Measurements from ENCODE around the gene HPSE2. TPM values are rescaled to one million over a fixed set of nuclear protein-coding genes. Genes with fewer than 3 reads are reported as not detected.

The HPSE2 gene
- total and polyA plus RNA-seq, 2 experiments from 2014 or later = not detected

GRCh38 chr10:98924526-98924925 lies 311.1 kb downstream of the HPSE2 start:
- no peak for DNase-seq
- no peaks in the 10 kb centered on the region for H3K27me3 ChIP-seq (replicated peaks; ENCODE audit: insufficient read depth)
- no peak for TF ChIP-seq EZH2 (IDR thresholded peaks at IDR 0.05; ENCODE audit: insufficient read depth, poor library complexity, severe bottlenecking)
- no peak for TF ChIP-seq EZH2phosphoT487 (IDR thresholded peaks at IDR 0.05; ENCODE audit: insufficient read depth, low read depth)
- no peaks in the 10 kb centered on the region for H4K20me1 ChIP-seq (ENCODE audit: insufficient read depth)
- no peaks in the 10 kb centered on the region for H3K9me3 ChIP-seq (ENCODE audit: low read depth)
- H3K4me1 ChIP-seq (ENCODE audit: insufficient read depth) = no peaks in the 10 kb centered on the region
- H3K9ac ChIP-seq = no peak overlapping the region
- no peaks in the 10 kb centered on the region for H3K79me2 ChIP-seq (ENCODE audit: insufficient read depth)
- H3F3A ChIP-seq (ENCODE audit: insufficient read depth) = no peaks in the 10 kb centered on the region
- H3K4me2 ChIP-seq (ENCODE audit: unreplicated experiment) = no peak overlapping the region
- in situ Hi-C loops (cut with MboI) = no loop called here
- H3K9me2 ChIP-seq (ENCODE audit: insufficient read depth) = no peaks in the 10 kb centered on the region
- no peak overlapping the region for H3K4me3 ChIP-seq
- no peaks in the 10 kb centered on the region for H3K36me3 ChIP-seq (ENCODE audit: low read depth)
- no peak overlapping the region for H3K27ac ChIP-seq
- WGBS, 2 experiments (ENCODE audit: low coverage in 1 of 2, low lambda C conversion rate in 2 of 2, missing lambda C conversion rate in 2 of 2) = 48 to 67% methylated on average over 1 of the region's 1 CpG
- H2AFZ ChIP-seq = no peak overlapping the region

- no peaks in the 10 kb centered on the region for H3K27me3 ChIP-seq (replicated peaks; ENCODE audit: insufficient read depth)
- no peaks in the 10 kb centered on the region for H3K36me3 ChIP-seq (ENCODE audit: low read depth)
- H3K9ac ChIP-seq = no peak overlapping the region
- no peaks in the 10 kb centered on the region for H3K9me2 ChIP-seq (ENCODE audit: insufficient read depth)
- no peak for DNase-seq
- TF ChIP-seq EZH2phosphoT487 (IDR thresholded peaks at IDR 0.05; ENCODE audit: insufficient read depth, low read depth) (no peak), EZH2 (IDR thresholded peaks at IDR 0.05; ENCODE audit: insufficient read depth, poor library complexity, severe bottlenecking) (no peak)
- in situ Hi-C loops (cut with MboI) = no loop called here
- 59 to 73% methylated on average over 2 of the region's 2 CpGs for WGBS, 2 experiments (ENCODE audit: low coverage in 1 of 2, low lambda C conversion rate in 2 of 2, missing lambda C conversion rate in 2 of 2)
- no peak overlapping the region for H3K27ac ChIP-seq
- H2AFZ ChIP-seq = no peak overlapping the region
- H3K4me3 ChIP-seq = no peak overlapping the region
- H3K9me3 ChIP-seq (ENCODE audit: low read depth) = no peaks in the 10 kb centered on the region
- no peaks in the 10 kb centered on the region for H3F3A ChIP-seq (ENCODE audit: insufficient read depth)
- H4K20me1 ChIP-seq (ENCODE audit: insufficient read depth) = no peaks in the 10 kb centered on the region
- H3K4me2 ChIP-seq (ENCODE audit: unreplicated experiment) = no peak overlapping the region
- no peaks in the 10 kb centered on the region for H3K4me1 ChIP-seq (ENCODE audit: insufficient read depth)
- H3K79me2 ChIP-seq (ENCODE audit: insufficient read depth) = no peaks in the 10 kb centered on the region
Observed at GRCh38 chr10:98921316-98921715, 314.3 kb downstream of the HPSE2 start.

GRCh38 chr10:98920807-98921206 lies 314.8 kb downstream of the HPSE2 start:
- no peak overlapping the region for H3K4me2 ChIP-seq (ENCODE audit: unreplicated experiment)
- peak; percentile 10 for DNase-seq
- WGBS, 2 experiments (ENCODE audit: low coverage in 1 of 2, low lambda C conversion rate in 2 of 2, missing lambda C conversion rate in 2 of 2) = 6 to 8% methylated on average over 2 of the region's 2 CpGs

GRCh38 chr10:98920360-98920759 lies 315.3 kb downstream of the HPSE2 start:
- Histone ChIP-seq H3K9ac (no peak overlapping the region), H3K9me3 (ENCODE audit: low read depth) (no peaks in the 10 kb centered on the region), H3K36me3 (ENCODE audit: low read depth) (no peaks in the 10 kb centered on the region), H2AFZ (no peak overlapping the region), H3K27ac (no peak overlapping the region), H3K27me3 (replicated peaks; ENCODE audit: insufficient read depth) (no peaks in the 10 kb centered on the region), H3K79me2 (ENCODE audit: insufficient read depth) (no peaks in the 10 kb centered on the region), H3K4me1 (ENCODE audit: insufficient read depth) (no peaks in the 10 kb centered on the region), H3K4me3 (no peak overlapping the region), H3F3A (ENCODE audit: insufficient read depth) (no peaks in the 10 kb centered on the region), H4K20me1 (ENCODE audit: insufficient read depth) (no peaks in the 10 kb centered on the region), H3K4me2 (ENCODE audit: unreplicated experiment) (no peak overlapping the region), H3K9me2 (ENCODE audit: insufficient read depth) (no peaks in the 10 kb centered on the region)
- DNase-seq = no peak
- in situ Hi-C loops (cut with MboI) = no loop called here
- TF ChIP-seq EZH2phosphoT487 (IDR thresholded peaks at IDR 0.05; ENCODE audit: insufficient read depth, low read depth) (no peak), EZH2 (IDR thresholded peaks at IDR 0.05; ENCODE audit: insufficient read depth, poor library complexity, severe bottlenecking) (no peak)

More at GRCh38 chr10:98920807-98921206, 314.8 kb downstream of the HPSE2 start:
- no peaks in the 10 kb centered on the region for H3F3A ChIP-seq (ENCODE audit: insufficient read depth)
- H3K9ac ChIP-seq = no peak overlapping the region
- H3K4me1 ChIP-seq (ENCODE audit: insufficient read depth) = no peaks in the 10 kb centered on the region
- no peaks in the 10 kb centered on the region for H3K27me3 ChIP-seq (replicated peaks; ENCODE audit: insufficient read depth)
- H3K79me2 ChIP-seq (ENCODE audit: insufficient read depth) = no peaks in the 10 kb centered on the region
- no peaks in the 10 kb centered on the region for H3K9me3 ChIP-seq (ENCODE audit: low read depth)
- TF ChIP-seq EZH2phosphoT487 (IDR thresholded peaks at IDR 0.05; ENCODE audit: insufficient read depth, low read depth) = no peak
- no peak for TF ChIP-seq EZH2 (IDR thresholded peaks at IDR 0.05; ENCODE audit: insufficient read depth, poor library complexity, severe bottlenecking)
- H3K36me3 ChIP-seq (ENCODE audit: low read depth) = no peaks in the 10 kb centered on the region
- no peaks in the 10 kb centered on the region for H3K9me2 ChIP-seq (ENCODE audit: insufficient read depth)
- no peak overlapping the region for H3K27ac ChIP-seq
- no peak overlapping the region for H2AFZ ChIP-seq
- no peak overlapping the region for H3K4me3 ChIP-seq
- H4K20me1 ChIP-seq (ENCODE audit: insufficient read depth) = no peaks in the 10 kb centered on the region
- in situ Hi-C loops (cut with MboI) = no loop called here

GRCh38 chr10:98919899-98920298 lies 315.8 kb downstream of the HPSE2 start:
- H3K27me3 ChIP-seq (replicated peaks; ENCODE audit: insufficient read depth) = no peaks in the 10 kb centered on the region
- H3K9ac ChIP-seq = no peak overlapping the region
- H3K4me2 ChIP-seq (ENCODE audit: unreplicated experiment) = no peak overlapping the region
- TF ChIP-seq EZH2 (IDR thresholded peaks at IDR 0.05; ENCODE audit: insufficient read depth, poor library complexity, severe bottlenecking) (no peak), EZH2phosphoT487 (IDR thresholded peaks at IDR 0.05; ENCODE audit: insufficient read depth, low read depth) (no peak)
- H3K4me1 ChIP-seq (ENCODE audit: insufficient read depth) = no peaks in the 10 kb centered on the region
- in situ Hi-C loops (cut with MboI) = no loop called here
- H3K4me3 ChIP-seq = no peak overlapping the region
- no peaks in the 10 kb centered on the region for H3K79me2 ChIP-seq (ENCODE audit: insufficient read depth)
- no peak overlapping the region for H2AFZ ChIP-seq
- H3K9me3 ChIP-seq (ENCODE audit: low read depth) = no peaks in the 10 kb centered on the region
- no peak overlapping the region for H3K27ac ChIP-seq
- no peak for DNase-seq
- no peaks in the 10 kb centered on the region for H4K20me1 ChIP-seq (ENCODE audit: insufficient read depth)
- no peaks in the 10 kb centered on the region for H3F3A ChIP-seq (ENCODE audit: insufficient read depth)
- H3K9me2 ChIP-seq (ENCODE audit: insufficient read depth) = no peaks in the 10 kb centered on the region
- 67 to 68% methylated on average over 2 of the region's 2 CpGs for WGBS, 2 experiments (ENCODE audit: low coverage in 1 of 2, low lambda C conversion rate in 2 of 2, missing lambda C conversion rate in 2 of 2)
- no peaks in the 10 kb centered on the region for H3K36me3 ChIP-seq (ENCODE audit: low read depth)

All from GM23248 (cell line).